Right lung (tissue), 5 donors: ENCODE measurements around the gene REV3L. TPM values are rescaled to one million over a fixed set of nuclear protein-coding genes. Genes with fewer than 3 reads are reported as not detected.
"Not testable (repeated sequence)": the region's sequence is repeated elsewhere in the genome, so short reads cannot be mapped to it uniquely, and the experiment has no call there.

Experiments used
- DNase-seq, 2 donors: peaks; one replicate each; pipeline ENCODE4 v3.0.0-alpha.2; 2013
- polyA plus RNA-seq, 5 donors: library from polyadenylated mRNA; unstranded; fragments of 120-200 nt; gene quantifications; one replicate each; pipeline versions ENCODE4 v1.2.1 to v1.2.3, GENCODE V29; 2013; ENCODE audit warnings: inconsistent platforms in 1 of 5, low replicate concordance in 1 of 5; ENCODE audit not compliant: insufficient read length in 5 of 5, insufficient read depth in 1 of 5

The REV3L gene
- polyA plus RNA-seq, 5 donors, result 45.5 to 67.0 (median 63.9) TPM

GRCh38 chr6:111502154-111502553 is 19.1 kb upstream of the REV3L start:
- DNase-seq, result no peak

GRCh38 chr6:111499269-111499793 is 16.3 kb upstream of the REV3L start:
- DNase-seq, result no peak

- DNase-seq, result no peak
These were observed 12.1 kb upstream of the REV3L start for GRCh38 chr6:111494951-111495635.

- DNase-seq, result no peak
These were observed 9.5 kb upstream of the REV3L start for GRCh38 chr6:111492499-111492898.

- DNase-seq, result no peak
These were observed 7.0 kb upstream of the REV3L start for GRCh38 chr6:111490067-111490466.

- DNase-seq, result no peak
These were observed 4.6 kb upstream of the REV3L start for GRCh38 chr6:111487661-111488060.

GRCh38 chr6:111486921-111487320 is 3.9 kb upstream of the REV3L start:
- no peak for DNase-seq

GRCh38 chr6:111486475-111486874 is 3.5 kb upstream of the REV3L start:
- no peak for DNase-seq

GRCh38 chr6:111485342-111485741 is 2.3 kb upstream of the REV3L start:
- no peak for DNase-seq

GRCh38 chr6:111484633-111484930 is 1.6 kb upstream of the REV3L start:
- DNase-seq, result no peak

GRCh38 chr6:111483736-111484632 is 966 bp upstream of the REV3L start:
- peak; percentile 93 to 94 for DNase-seq

GRCh38 chr6:111482188-111482958 is 645 bp downstream of the REV3L start:
- peak in 1 of 2 donors; percentile 56 for DNase-seq

GRCh38 chr6:111481836-111482187 is 1.2 kb downstream of the REV3L start:
- DNase-seq, result peak; percentile 61 to 62

GRCh38 chr6:111480988-111481822 is 1.8 kb downstream of the REV3L start:
- DNase-seq, result peak; percentile 21 to 29

- peak; percentile 29 to 33 for DNase-seq
These were observed 4.3 kb downstream of the REV3L start for GRCh38 chr6:111478749-111479148.

- DNase-seq, result no peak
These were observed 4.9 kb downstream of the REV3L start for GRCh38 chr6:111478064-111478476.

- no peak for DNase-seq
These were observed 5.5 kb downstream of the REV3L start for GRCh38 chr6:111477481-111477938.

- not testable (repeated sequence) for DNase-seq
These were observed 7.0 kb downstream of the REV3L start for GRCh38 chr6:111476061-111476460.

GRCh38 chr6:111474771-111475170 is 8.2 kb downstream of the REV3L start:
- DNase-seq, result no peak

- DNase-seq, result no peak
These were observed 8.9 kb downstream of the REV3L start for GRCh38 chr6:111474106-111474505.

GRCh38 chr6:111472933-111473435 is 10.0 kb downstream of the REV3L start:
- DNase-seq, result no peak
